Psoas muscle (tissue), 8 donors: ENCODE measurements around the gene UBR3. TPM values are rescaled to one million over a fixed set of nuclear protein-coding genes. Genes with fewer than 3 reads are reported as not detected.
"Not testable (repeated sequence)": the region's sequence is repeated elsewhere in the genome, so short reads cannot be mapped to it uniquely, and the experiment has no call there.

Experiments
- ATAC-seq, 4 donors: fragments of 200-7000 bp; cut with Tn5 transposase; one replicate each; pipeline ENCODE4 v1.9.1; 2020; ENCODE audit warnings: moderate library complexity in 3 of 4, mild to moderate bottlenecking in 2 of 4
- DNase-seq, 2 donors: peaks; one replicate each; pipeline ENCODE4 v3.0.0-alpha.2; 2020
- H3K27ac ChIP-seq: fragments of 200-600 bp; one replicate; pipeline ENCODE4 v1.8.0; 2022
- H3K27me3 ChIP-seq, 3 donors: fragments of 200-600 bp in 1 of 3; one replicate each; pipeline versions ENCODE4 v1.6.1 to v1.8.0; 2013 to 2022; ENCODE audit warnings: low read length in 2 of 3, mild to moderate bottlenecking in 2 of 3, moderate library complexity in 1 of 3; ENCODE audit not compliant: insufficient read depth in 3 of 3
- H3K36me3 ChIP-seq, 2 donors: fragments of 200-600 bp in 1 of 2; one replicate each; pipeline versions ENCODE4 v1.6.1 to v1.8.0; 2013 to 2022; ENCODE audit warnings: low read depth in 1 of 2, mild to moderate bottlenecking in 1 of 2, moderate library complexity in 1 of 2; ENCODE audit not compliant: insufficient read depth in 1 of 2
- H3K4me1 ChIP-seq: fragments of 200-600 bp; one replicate; pipeline ENCODE4 v1.8.0; 2022
- H3K4me3 ChIP-seq: fragments of 200-600 bp; one replicate; pipeline ENCODE4 v1.8.0; 2022; ENCODE audit warnings: mild to moderate bottlenecking
- H3K9me3 ChIP-seq: fragments of 200-600 bp; one replicate; pipeline ENCODE4 v1.8.0; 2022
- CTCF ChIP-seq: fragments of 200-600 bp; IDR thresholded peaks from one replicate; pipeline ENCODE4 v1.8.0; 2022; ENCODE audit warnings: antibody characterized with exemption
- WGBS, 3 donors: extraction: QIAGEN DNeasy Blood & Tissue Kit; methylation state at CpG; one replicate each; pipeline versions ENCODE4 v1.1.6 to v1.1.7; 2013; 5-methylcytosine and 5-hydroxymethylcytosine counted together
- intact Hi-C, 2 donors: fragments of 100-400 bp; cut with DNase I; formaldehyde crosslinking; loops; one replicate each; pipeline versions ENCODE4 v1.11.0 to v1.14.2; 2022
- polyA plus RNA-seq, 3 donors: library from polyadenylated mRNA; stranded (reverse); fragments of 200-250 nt; gene quantifications; one replicate each; pipeline ENCODE4 v1.2.3, GENCODE V29; 2013
- total RNA-seq, 4 donors: library from RNA; stranded (reverse); fragmentation: NEBNext Ultra II Directional in 2 of 4; extraction: Animal tissue kit (Norgen Biotek cat#: 25700) in 2 of 4; gene quantifications; one replicate each; pipeline versions ENCODE4 v1.2.1 to v1.2.4, GENCODE V29; 2021 to 2023
- donor health status: healthy with polysubstance abuse.
- donor health status: DM: no; HTN: no; CAD: no; lungs with moderate emphysema.
- donor health status: Bipolar disorder and iron deficiency.
- donor health status: healthy.
- donor health status: DM: yes; HTN: yes; CAD: no.
- donor health status: DM: no; HTN: no; CAD: no.
- donor health status: DM: no; HTN: no; CAD: no.
- donor health status: DM: yes; HTN: yes; CAD: no.

Gene UBR3
- total and polyA plus RNA-seq, 7 donors, result 28.7 to 202 (median 160) TPM

- no peak for ATAC-seq
- no peak for DNase-seq
- Histone ChIP-seq H3K36me3 (no peaks in the 10 kb centered on the region), H3K27ac (no peak overlapping the region), H3K27me3 (no peaks in the 10 kb centered on the region), H3K4me3 (no peak overlapping the region), H3K9me3 (no peaks in the 10 kb centered on the region), H3K4me1 (no peaks in the 10 kb centered on the region)
- WGBS, 3 donors, result 94 to 98% (median 95%) methylated on average over 1 of the region's 1 CpG
- TF ChIP-seq CTCF, result no peak
- intact Hi-C loops, result no loop called here
Observed at GRCh38 chr2:170121689-170122088, 294.4 kb downstream of the UBR3 start.

DNA sequence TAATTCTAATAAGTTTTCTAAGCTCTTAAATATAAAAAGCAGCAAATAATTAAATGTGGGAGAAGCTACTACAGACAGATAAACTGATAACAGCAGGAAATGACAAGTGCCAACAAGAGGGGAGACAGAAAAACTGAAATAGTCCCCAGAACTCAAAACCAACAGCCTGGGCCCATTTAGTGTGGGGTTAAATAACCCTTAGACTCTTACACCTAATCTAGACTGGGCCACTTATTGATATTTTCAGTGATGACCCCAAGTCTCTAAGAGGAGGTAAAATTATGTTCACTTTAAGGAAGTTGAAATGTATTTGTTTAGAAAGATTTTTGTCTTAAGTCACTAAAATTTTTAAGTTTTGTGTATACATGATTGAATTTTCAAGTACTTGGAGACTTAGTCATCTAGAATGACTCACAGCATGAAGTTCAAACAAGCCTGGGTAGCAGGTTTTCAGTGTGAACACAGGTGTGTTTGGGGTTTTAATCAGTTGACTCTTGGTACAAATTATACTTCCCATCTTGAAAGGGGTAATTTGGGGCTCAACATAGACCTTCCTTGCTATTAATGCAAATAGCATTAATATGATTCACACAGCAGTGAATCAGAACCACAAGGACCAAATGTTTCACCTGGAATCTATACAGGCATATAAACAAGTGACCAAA, 295.8 kb downstream of the UBR3 start:
- H3K36me3 ChIP-seq, result no peaks in the 10 kb centered on the region
- no peaks in the 10 kb centered on the region for H3K9me3 ChIP-seq
- H3K4me3 ChIP-seq, result no peak overlapping the region
- no peak for TF ChIP-seq CTCF
- H3K4me1 ChIP-seq, result no peaks in the 10 kb centered on the region
- intact Hi-C loops, result no loop called here
- no peaks in the 10 kb centered on the region for H3K27me3 ChIP-seq
- H3K27ac ChIP-seq, result no peak overlapping the region
- DNase-seq, result no peak
- ATAC-seq, result no peak

- Histone ChIP-seq H3K27me3 (no peaks in the 10 kb centered on the region), H3K9me3 (no peaks in the 10 kb centered on the region), H3K4me1 (no peaks in the 10 kb centered on the region), H3K27ac (no peak overlapping the region), H3K4me3 (no peak overlapping the region), H3K36me3 (no peaks in the 10 kb centered on the region)
- 34 to 43% (median 39%) methylated on average over 2 of the region's 2 CpGs for WGBS, 3 donors
- DNase-seq (no peak), ATAC-seq (no peak)
- no peak for TF ChIP-seq CTCF
- intact Hi-C loops, result no loop called here
Observed at GRCh38 chr2:170123593-170123992, 296.3 kb downstream of the UBR3 start.

DNA sequence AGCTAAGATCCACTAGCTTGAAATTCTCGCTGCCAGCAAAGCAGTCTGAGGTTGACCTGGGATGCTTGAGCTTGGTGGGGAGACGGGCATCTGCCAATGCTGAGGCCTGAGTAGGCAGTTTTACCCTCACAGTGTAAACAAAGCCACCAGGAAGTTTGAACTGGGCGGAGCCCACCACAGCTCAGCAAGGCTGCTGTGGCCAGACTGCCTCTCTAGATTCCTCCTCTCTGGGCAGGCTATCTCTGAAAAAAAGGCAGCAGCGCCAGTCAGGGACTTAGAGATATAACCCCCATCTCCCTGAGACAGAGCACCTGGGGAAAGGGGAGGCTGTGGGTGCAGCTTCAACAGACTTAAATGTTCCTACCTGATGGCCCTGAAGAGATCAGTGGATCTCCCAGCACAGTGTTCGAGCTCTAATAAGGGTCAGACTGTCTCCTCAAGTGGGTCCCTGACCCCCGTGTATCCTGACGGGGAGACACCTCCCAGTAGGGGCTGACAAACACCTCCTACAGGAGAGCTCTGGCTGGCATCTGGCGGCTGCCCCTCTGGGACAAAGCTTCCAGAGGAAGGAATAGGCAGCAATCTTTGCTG, 299.0 kb downstream of the UBR3 start:
- H3K27ac ChIP-seq, ATAC-seq, H3K4me3 ChIP-seq, intact Hi-C loops, DNase-seq, H3K9me3 ChIP-seq, H3K4me1 ChIP-seq, H3K36me3 ChIP-seq, H3K27me3 ChIP-seq: not testable (repeated sequence)
- whole genome bisulfite sequencing, 3 donors, result 89 to 94% (median 90%) methylated on average over 8 of the region's 8 CpGs

Other genes starting within 250 kb of the UBR3 start
- gene PPIG, start 243.1 kb upstream of the UBR3 start, total RNA-seq, result 10 to 100 TPM; 36.8 to 49.6 (median 43.6) TPM
- 10 to 100 TPM; 18.9 to 52.5 (median 23.8) TPM for gene PPIG, start 243.1 kb upstream of the UBR3 start, polyA plus RNA-seq
- gene CFAP210, start 133.0 kb upstream of the UBR3 start, total RNA-seq, result not detected
- gene CFAP210, start 133.0 kb upstream of the UBR3 start, polyA plus RNA-seq, result under 1 TPM in 2 of 3 donors, not detected in 1; 0.03 to 0.04 TPM
- gene PHOSPHO2, start 133.0 kb upstream of the UBR3 start, total RNA-seq, result 1 to 10 TPM in 3 of 4 donors, under 1 TPM in 1; 0.86 to 2.3 (median 1.4) TPM
- gene PHOSPHO2, start 133.0 kb upstream of the UBR3 start, polyA plus RNA-seq, result 1 to 10 TPM; 1.6 to 7.5 (median 1.9) TPM
- 1 to 10 TPM; 4.4 to 8.9 (median 7.6) TPM for gene KLHL23, start 93.6 kb upstream of the UBR3 start, total RNA-seq
- 1 to 10 TPM; 2.6 to 7.9 (median 4.8) TPM for gene KLHL23, start 93.6 kb upstream of the UBR3 start, polyA plus RNA-seq
- 10 to 100 TPM; 37.9 to 72.0 (median 48.0) TPM for gene SSB, start 28.6 kb upstream of the UBR3 start, total RNA-seq
- 100 to 1,000 TPM in 1 of 3 donors, 10 to 100 TPM in 2; 56.7 to 120 (median 77.4) TPM for gene SSB, start 28.6 kb upstream of the UBR3 start, polyA plus RNA-seq
- gene METTL5, start 2.5 kb upstream of the UBR3 start, total RNA-seq, result 10 to 100 TPM; 50.7 to 75.4 (median 56.5) TPM
- gene METTL5, start 2.5 kb upstream of the UBR3 start, polyA plus RNA-seq, result 10 to 100 TPM; 44.9 to 61.8 (median 51.9) TPM